SKM-1 treated with dmso at 0.1 percent for 144 hours (cell line): Measurements from ENCODE around the gene PLA2G4A.
A peak's percentile ranks its signal among the peaks of the same experiment; 100 is the strongest.

ENCODE experiments used
- DNase-seq: peaks from one replicate; lab custom pipeline; 2025; ENCODE audit not compliant: unreplicated experiment; lab: John Stamatoyannopoulos, UW

Gene PLA2G4A

DNA sequence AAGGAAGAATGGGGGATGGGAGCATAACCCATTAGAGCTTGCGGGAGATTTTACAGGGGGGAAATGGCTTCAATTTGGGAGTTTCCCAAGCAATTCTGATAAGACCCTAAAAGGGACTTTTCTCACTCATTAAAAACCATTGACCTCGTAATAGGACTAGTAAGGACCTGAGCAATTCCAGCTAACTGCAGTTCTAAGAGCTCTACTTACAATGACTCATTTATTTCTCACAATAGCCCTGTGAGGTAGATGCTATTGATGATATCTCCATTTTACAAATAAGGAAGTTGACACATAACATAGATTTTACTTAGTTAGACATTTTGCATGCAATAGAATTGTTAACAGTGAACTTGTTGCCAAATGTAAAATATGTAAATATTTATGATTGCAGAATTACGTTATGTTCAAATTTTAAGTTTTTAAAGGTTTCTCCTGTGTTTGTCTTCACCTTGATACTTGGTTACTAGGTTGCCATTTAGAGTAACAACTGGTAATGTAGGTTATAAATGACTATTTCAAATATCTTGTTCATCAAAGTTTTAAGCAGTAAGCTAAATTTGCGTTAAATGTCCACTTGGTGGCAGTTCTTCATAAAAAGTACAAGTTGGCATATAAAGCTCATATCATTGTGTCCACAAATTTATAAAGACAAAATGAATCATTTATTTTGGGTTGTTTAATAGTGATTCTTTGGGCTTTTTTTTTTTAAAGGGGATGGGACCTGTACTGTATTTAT lies 182.0 kb downstream of the PLA2G4A start:
- no peak for DNase-seq

DNA sequence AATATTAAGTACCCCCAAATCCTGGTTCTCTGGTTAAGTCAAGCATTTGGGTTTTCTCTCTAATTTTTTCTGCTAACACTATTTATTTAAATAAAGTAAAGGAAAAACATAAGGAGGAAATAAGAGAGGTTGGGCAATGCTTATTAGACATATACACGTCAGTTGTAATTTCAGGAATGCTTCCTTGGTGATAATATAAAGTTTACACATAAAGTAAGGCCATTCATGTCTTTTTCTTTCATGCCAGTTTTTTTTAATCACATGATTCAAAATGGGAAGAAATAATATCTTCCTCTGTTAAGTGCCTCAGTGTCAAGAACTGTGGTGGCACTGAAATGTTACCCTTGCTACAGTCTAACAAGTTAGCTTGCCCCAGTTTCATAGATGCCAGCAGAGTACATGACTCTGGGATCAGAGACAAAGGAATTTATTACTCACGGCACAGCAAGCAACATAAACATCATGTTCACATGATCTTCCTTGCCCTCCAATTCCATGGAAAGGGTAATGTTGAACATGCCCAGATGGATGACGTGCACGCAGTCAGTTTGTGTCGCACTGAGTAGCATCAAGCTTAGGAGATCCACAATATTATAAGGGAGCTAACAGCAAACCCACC lies 184.9 kb downstream of the PLA2G4A start:
- no peak for DNase-seq

DNA sequence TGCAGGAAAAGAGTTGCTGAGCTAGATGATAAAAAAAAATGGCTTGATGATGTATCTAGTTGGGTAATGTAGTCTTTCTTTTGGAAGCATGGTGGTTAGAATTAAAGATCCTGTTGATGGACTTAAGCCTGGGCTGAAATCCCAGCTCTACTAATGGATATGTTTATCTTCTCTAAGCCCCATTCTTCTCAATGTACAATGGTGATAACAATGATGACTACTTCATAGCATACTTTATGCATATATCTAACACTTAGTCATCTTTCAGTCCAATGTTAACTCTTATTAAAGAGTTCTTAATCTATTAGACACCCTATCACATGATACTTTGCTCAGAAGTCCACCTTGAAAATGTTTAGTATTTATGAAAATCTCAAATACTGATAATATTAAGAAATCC lies 189.5 kb downstream of the PLA2G4A start:
- DNase-seq: no peak

DNA sequence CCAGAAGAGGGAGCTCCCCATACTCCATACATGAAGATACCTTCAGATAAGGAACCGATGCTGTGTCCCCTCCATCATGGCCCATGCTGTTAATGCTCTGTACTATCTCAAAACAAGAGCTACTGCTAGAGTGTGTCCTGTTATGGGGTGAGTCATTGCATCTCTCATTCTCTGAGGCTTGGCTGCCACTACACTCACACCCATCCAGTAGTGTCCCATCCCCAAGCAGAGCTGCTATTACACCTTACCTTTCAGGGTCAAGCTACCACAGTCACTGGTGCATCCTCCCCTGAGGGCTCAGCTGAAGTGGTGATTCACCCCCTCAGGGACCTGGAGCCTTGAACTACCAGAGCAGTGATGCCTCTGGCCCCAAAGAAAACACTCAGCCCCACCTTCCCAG lies 198.5 kb downstream of the PLA2G4A start:
- no peak for DNase-seq

DNA sequence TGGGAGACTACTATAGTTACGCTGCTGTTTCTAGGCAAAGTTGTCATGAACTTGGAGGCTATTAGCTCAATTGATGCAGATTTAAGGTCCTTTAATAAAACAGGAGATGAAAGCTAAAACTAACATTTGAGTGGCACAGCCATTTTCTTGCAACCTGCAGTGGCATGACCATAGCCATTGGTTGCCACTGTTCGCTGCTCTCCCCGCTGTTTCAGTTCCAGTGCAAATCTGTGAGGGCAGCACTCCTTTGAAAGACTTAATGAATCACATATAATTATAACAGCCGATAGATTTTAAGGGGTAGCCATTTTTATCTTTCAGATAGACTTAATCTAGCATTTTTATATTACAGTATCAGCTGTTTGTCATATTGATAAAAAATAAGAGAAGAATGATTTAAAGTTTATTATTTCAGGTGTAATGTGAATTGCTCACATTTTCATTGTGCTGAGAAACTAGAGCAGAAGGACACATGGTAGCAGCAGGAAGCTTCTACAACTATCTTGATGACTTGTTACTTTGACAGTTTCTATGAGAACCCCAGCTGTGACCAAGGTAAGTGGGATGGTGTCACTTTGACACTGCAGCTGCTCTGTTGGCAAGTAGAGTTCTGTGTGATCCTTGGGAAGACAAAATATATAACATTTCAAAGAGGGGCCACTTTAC lies 203.7 kb downstream of the PLA2G4A start:
- no peak for DNase-seq

DNA sequence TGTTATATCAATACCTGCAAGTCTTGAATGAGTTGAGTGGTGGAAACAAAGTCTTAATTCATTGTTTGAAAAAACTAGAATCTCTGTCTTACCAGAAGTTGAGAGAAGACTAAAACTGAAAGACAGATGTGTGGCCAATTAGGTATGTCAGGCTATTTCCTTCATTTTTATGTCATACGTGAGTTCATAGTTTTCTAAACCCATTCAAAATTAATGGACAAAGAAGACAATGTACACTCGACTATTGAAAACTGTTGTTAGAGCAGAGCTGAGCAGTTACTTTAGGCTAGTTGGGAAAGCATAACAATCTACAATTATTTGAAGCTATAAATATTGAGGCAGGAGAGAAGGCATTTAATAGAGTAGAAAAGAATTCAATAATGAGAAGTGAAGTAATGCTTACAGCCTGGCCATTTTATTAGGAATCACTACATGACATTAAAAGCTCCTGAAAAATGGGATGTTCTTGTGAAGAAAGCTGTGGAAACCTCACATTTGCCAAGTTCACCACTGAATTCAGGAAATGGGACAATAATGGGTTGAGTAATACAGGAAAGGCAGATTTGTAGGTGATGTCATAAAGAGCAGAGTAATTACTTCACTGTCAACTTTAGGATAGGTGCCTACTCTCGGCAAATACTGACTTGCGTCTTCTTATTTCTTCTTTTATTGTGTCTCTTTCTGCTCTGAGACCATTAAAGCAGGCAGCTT lies 204.4 kb downstream of the PLA2G4A start:
- DNase-seq: peak; percentile 72

DNA sequence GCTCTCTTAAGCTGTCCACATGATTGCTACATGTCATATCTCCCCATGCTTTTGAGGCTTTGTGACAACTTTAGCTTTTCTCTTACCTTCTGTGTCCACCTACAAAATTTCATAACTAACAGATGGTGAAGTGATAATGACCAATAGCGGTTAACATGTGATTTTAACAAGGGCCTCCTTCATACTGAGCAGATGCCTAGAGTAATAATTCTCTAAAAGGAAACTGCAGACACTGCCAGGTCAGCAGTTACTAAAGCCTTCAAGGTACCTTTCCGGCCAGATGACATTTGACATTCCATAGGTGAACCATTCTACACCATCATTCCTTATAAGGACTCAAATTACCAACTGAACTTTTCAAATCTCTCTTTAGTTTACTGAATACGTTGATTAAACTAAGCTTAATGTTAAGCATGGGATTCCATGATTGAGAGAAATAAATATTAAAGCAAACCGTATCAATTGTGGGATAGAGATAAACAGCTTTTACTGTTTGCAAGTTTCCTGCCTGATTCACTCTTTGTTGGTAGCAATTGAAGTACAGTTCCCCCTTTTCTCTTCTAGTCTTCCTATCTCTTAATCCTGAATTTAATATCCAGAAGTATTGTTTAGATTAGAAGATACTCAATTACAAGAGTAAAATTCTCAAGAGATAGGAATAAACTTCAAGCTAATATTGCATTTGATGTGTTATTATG lies 205.1 kb downstream of the PLA2G4A start:
- peak; percentile 52 for DNase-seq

DNA sequence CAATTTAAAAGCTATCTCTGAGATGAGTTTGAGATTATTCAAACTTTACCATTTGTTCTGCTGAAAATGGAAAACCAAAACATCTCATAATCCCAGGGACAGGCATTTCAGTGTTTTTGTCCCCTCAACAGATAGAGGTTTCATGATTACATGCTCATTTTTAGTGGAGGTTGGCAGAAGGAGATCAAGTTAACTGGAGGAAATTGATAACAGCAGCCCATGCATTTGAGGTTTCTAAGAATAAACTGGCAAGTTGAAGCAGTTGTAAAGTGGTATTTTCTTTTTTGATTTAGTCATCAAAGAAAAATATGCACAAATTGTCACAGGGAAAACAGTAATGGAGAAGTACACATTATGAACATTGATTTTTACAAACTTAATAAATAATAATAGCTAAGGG lies 205.8 kb downstream of the PLA2G4A start:
- DNase-seq: no peak

DNA sequence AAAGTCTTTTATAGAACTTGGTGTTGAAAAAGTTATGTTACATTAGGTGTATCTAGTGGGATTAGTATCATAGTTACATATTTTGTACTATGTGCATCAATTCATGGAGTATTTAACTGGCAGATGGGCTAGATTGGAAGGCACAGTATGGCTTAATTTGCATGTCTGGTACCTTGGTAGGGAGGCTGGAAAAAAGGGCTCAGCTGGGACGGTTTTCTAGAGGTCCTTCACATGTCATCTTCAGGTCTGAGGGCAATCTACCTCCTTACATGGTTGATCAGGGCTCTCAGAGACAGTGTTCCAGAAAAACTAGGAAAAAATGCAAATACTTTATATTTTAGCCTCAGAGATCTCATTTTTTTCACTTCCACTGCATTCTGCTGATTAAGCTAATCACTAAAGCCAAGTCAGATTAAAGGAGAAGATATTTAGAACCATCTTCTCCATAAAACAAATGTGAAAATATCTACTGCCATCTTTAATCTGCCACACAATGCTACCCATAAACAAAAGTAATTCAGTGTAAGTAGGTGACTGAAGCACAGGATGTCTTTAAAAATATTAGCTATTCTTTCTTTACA lies 209.3 kb downstream of the PLA2G4A start:
- no peak for DNase-seq
